ENCODE results near the gene CYSTM1.

The CYSTM1 gene

DNA sequence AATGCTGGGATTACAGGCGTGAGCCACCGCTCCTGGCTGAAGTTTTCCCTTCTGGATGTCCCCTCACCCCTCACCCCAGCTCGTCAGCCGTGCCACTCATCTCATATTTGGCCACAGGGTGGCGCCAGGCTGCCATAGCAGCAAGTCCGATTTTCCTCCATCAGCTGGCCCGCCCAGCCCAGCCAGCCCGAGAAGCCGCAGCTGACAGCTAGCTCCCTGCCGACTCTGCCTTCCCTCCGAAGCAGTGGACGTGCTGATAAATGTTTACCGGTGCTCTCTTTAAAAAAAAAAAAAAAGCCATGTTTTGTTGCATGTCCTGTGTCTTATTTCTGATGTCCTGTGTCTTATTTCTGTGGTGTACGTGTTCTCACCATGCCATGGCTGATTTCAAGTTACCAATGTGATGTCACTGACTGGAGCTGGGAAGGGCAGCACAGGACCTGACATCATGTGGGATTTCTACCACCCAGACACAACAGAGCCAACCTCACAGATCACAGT is 69.6 kb downstream of the CYSTM1 start:
- CTCF ChIA-PET, result interaction anchor here (0.5 to 14.6 kb wide), 36 partner anchors 9 to 1675 kb away, joined by 3 to 660 read pairs (median 5); partner anchors contain the start of genes HBEGF, SLC4A9 and SRA1
- no peak for TF ChIP-seq ZBTB7A (tag by site-specific recombination; IDR thresholded peaks at IDR 0.05; ENCODE audit: low read depth)
- TF ChIP-seq, protein P1, sequence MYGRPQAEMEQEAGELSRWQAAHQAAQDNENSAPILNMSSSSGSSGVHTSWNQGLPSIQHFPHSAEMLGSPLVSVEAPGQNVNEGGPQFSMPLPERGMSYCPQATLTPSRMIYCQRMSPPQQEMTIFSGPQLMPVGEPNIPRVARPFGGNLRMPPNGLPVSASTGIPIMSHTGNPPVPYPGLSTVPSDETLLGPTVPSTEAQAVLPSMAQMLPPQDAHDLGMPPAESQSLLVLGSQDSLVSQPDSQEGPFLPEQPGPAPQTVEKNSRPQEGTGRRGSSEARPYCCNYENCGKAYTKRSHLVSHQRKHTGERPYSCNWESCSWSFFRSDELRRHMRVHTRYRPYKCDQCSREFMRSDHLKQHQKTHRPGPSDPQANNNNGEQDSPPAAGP (tag by site-specific recombination; IDR thresholded peaks at IDR 0.05), result peak; percentile 76
- no peak for TF ChIP-seq ZNF677 (tag by site-specific recombination; IDR thresholded peaks at IDR 0.05)
- TF ChIP-seq GLI4 (tag by site-specific recombination; IDR thresholded peaks at IDR 0.05), result no peak
- TF ChIP-seq, protein P2, sequence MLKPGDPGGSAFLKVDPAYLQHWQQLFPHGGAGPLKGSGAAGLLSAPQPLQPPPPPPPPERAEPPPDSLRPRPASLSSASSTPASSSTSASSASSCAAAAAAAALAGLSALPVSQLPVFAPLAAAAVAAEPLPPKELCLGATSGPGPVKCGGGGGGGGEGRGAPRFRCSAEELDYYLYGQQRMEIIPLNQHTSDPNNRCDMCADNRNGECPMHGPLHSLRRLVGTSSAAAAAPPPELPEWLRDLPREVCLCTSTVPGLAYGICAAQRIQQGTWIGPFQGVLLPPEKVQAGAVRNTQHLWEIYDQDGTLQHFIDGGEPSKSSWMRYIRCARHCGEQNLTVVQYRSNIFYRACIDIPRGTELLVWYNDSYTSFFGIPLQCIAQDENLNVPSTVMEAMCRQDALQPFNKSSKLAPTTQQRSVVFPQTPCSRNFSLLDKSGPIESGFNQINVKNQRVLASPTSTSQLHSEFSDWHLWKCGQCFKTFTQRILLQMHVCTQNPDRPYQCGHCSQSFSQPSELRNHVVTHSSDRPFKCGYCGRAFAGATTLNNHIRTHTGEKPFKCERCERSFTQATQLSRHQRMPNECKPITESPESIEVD (tag by site-specific recombination; IDR thresholded peaks at IDR 0.05), result no peak
- no peak for TF ChIP-seq ZNF473 (tag by site-specific recombination; IDR thresholded peaks at IDR 0.05)
- TF ChIP-seq ZFP41 (tag by site-specific recombination; IDR thresholded peaks at IDR 0.05; ENCODE audit: borderline replicate concordance), result no peak
- TF ChIP-seq MZF1 (tag by site-specific recombination; IDR thresholded peaks at IDR 0.05; ENCODE audit: borderline replicate concordance), result no peak
- TF ChIP-seq, protein P3, sequence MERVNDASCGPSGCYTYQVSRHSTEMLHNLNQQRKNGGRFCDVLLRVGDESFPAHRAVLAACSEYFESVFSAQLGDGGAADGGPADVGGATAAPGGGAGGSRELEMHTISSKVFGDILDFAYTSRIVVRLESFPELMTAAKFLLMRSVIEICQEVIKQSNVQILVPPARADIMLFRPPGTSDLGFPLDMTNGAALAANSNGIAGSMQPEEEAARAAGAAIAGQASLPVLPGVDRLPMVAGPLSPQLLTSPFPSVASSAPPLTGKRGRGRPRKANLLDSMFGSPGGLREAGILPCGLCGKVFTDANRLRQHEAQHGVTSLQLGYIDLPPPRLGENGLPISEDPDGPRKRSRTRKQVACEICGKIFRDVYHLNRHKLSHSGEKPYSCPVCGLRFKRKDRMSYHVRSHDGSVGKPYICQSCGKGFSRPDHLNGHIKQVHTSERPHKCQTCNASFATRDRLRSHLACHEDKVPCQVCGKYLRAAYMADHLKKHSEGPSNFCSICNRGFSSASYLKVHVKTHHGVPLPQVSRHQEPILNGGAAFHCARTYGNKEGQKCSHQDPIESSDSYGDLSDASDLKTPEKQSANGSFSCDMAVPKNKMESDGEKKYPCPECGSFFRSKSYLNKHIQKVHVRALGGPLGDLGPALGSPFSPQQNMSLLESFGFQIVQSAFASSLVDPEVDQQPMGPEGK (tag by site-specific recombination; IDR thresholded peaks at IDR 0.05), result no peak
- TF ChIP-seq TSHZ1 (tag by site-specific recombination; IDR thresholded peaks at IDR 0.05; ENCODE audit: borderline replicate concordance), result no peak
- TF ChIP-seq ZNF23 (tag by site-specific recombination; IDR thresholded peaks at IDR 0.05; ENCODE audit: borderline replicate concordance), result no peak
- TF ChIP-seq, protein P4, sequence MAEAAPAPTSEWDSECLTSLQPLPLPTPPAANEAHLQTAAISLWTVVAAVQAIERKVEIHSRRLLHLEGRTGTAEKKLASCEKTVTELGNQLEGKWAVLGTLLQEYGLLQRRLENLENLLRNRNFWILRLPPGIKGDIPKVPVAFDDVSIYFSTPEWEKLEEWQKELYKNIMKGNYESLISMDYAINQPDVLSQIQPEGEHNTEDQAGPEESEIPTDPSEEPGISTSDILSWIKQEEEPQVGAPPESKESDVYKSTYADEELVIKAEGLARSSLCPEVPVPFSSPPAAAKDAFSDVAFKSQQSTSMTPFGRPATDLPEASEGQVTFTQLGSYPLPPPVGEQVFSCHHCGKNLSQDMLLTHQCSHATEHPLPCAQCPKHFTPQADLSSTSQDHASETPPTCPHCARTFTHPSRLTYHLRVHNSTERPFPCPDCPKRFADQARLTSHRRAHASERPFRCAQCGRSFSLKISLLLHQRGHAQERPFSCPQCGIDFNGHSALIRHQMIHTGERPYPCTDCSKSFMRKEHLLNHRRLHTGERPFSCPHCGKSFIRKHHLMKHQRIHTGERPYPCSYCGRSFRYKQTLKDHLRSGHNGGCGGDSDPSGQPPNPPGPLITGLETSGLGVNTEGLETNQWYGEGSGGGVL (tag by site-specific recombination; IDR thresholded peaks at IDR 0.05), result no peak
- TF ChIP-seq ZNF777 (tag by site-specific recombination; IDR thresholded peaks at IDR 0.05; ENCODE audit: borderline replicate concordance), result no peak
- TF ChIP-seq ZNF324 (tag by site-specific recombination; IDR thresholded peaks at IDR 0.05), result no peak; the same call in 1 of the 2 replicates
- TF ChIP-seq ZNF174 (tag by site-specific recombination; IDR thresholded peaks at IDR 0.05), result no peak
- no peak for TF ChIP-seq ZNF248 (tag by site-specific recombination; IDR thresholded peaks at IDR 0.05)
- TF ChIP-seq ZNF341 (tag by site-specific recombination; IDR thresholded peaks at IDR 0.05; ENCODE audit: low read depth), result no peak
- no peak for TF ChIP-seq ZNF639 (tag by site-specific recombination; IDR thresholded peaks at IDR 0.05)
- TF ChIP-seq, protein P5, sequence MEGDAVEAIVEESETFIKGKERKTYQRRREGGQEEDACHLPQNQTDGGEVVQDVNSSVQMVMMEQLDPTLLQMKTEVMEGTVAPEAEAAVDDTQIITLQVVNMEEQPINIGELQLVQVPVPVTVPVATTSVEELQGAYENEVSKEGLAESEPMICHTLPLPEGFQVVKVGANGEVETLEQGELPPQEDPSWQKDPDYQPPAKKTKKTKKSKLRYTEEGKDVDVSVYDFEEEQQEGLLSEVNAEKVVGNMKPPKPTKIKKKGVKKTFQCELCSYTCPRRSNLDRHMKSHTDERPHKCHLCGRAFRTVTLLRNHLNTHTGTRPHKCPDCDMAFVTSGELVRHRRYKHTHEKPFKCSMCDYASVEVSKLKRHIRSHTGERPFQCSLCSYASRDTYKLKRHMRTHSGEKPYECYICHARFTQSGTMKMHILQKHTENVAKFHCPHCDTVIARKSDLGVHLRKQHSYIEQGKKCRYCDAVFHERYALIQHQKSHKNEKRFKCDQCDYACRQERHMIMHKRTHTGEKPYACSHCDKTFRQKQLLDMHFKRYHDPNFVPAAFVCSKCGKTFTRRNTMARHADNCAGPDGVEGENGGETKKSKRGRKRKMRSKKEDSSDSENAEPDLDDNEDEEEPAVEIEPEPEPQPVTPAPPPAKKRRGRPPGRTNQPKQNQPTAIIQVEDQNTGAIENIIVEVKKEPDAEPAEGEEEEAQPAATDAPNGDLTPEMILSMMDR (tag by site-specific recombination; IDR thresholded peaks at IDR 0.05), result peak; percentile 95
- TF ChIP-seq ZNF600 (tag by site-specific recombination; IDR thresholded peaks at IDR 0.05), result peak; percentile 96
- no peak for TF ChIP-seq ZNF37A (tag by site-specific recombination; IDR thresholded peaks at IDR 0.05)

More for the DNA sequence above, 69.6 kb downstream of the CYSTM1 start:
- POLR2A ChIA-PET, result interaction anchor here (0.7 to 8.9 kb wide), 7 partner anchors 54 to 403 kb away, joined by 3 to 130 read pairs (median 5); partner anchors contain the start of genes ANKHD1, CYSTM1, HBEGF and IK
- no peaks in the 10 kb centered on the region for H3K9me3 ChIP-seq (ENCODE audit: control insufficient read depth, insufficient read depth, low read depth, low read length)
- H3K36me3 ChIP-seq (ENCODE audit: control insufficient read depth in 2 of 2, insufficient read depth in 1 of 2, low read length in 2 of 2), result peaks cover 0 to 40% of the 10 kb centered on the region in 2 experiments; a peak in 2 of 3 replicates
- no peak overlapping the region for H3K4me3 ChIP-seq (ENCODE audit: low read depth, low read length)
- H3K27ac ChIP-seq (ENCODE audit: extremely low read depth, low read depth, low read length), result no peak overlapping the region
- peaks cover 20% of the 10 kb centered on the region for H3K4me1 ChIP-seq (ENCODE audit: control insufficient read depth, insufficient read depth, low read length)
